Endometrial microvascular endothelial cells (primary cell): ENCODE measurements around the gene DESI1. TPM values are rescaled to one million over a fixed set of nuclear protein-coding genes. Genes with fewer than 3 reads are reported as not detected.
"Not testable (repeated sequence)": the region's sequence is repeated elsewhere in the genome, so short reads cannot be mapped to it uniquely, and the experiment has no call there.

Experiments
- in situ Hi-C: cut with HindIII; loops from 2 replicates; pipeline ENCODE4 v1.10.0; 2017; ENCODE audit warnings: low sequenced_read_pairs, low pct_unique_long_range_greater_than_20kb; ENCODE audit errors: inconsistent ontology term
- total RNA-seq: library from RNA; depleted of rRNA; stranded (reverse); fragments of >200 nt; gene quantifications from one replicate; pipeline ENCODE4 v1.2.3, GENCODE V29; 2015; ENCODE audit errors: inconsistent ontology term

Gene DESI1
- 52.3 TPM for total RNA-seq

GRCh38 chr22:41620589-41621098 lies at the start of gene DESI1:
DESI1 (minus strand) TSS chr22:41621043; CDS start chr22:41620839, 204 bp downstream.
- in situ Hi-C loops = no loop called here

- in situ Hi-C loops = no loop called here
These were observed 48.4 kb upstream of the DESI1 start for GRCh38 chr22:41668971-41669911.

GRCh38 chr22:41664951-41665350 lies 44.1 kb upstream of the DESI1 start:
- in situ Hi-C loops = no loop called here

GRCh38 chr22:41664490-41664889 lies 43.6 kb upstream of the DESI1 start:
- in situ Hi-C loops = no loop called here

- in situ Hi-C loops = not testable (repeated sequence)
These were observed 42.8 kb upstream of the DESI1 start for GRCh38 chr22:41663594-41663993.

GRCh38 chr22:41661713-41662112 lies 40.9 kb upstream of the DESI1 start:
- in situ Hi-C loops = no loop called here

GRCh38 chr22:41661088-41661487 lies 40.2 kb upstream of the DESI1 start:
- in situ Hi-C loops = no loop called here

GRCh38 chr22:41660416-41660815 lies 39.6 kb upstream of the DESI1 start:
- in situ Hi-C loops = no loop called here

GRCh38 chr22:41659941-41660340 lies 39.1 kb upstream of the DESI1 start:
- in situ Hi-C loops = no loop called here

GRCh38 chr22:41658869-41659268 lies 38.0 kb upstream of the DESI1 start:
- in situ Hi-C loops = no loop called here

- in situ Hi-C loops = no loop called here
These were observed 36.9 kb upstream of the DESI1 start for GRCh38 chr22:41657709-41658108.

- in situ Hi-C loops = no loop called here
These were observed 35.7 kb upstream of the DESI1 start for GRCh38 chr22:41656556-41656955.

- in situ Hi-C loops = no loop called here
These were observed 33.5 kb upstream of the DESI1 start for GRCh38 chr22:41654322-41654721.

- in situ Hi-C loops = no loop called here
These were observed 30.0 kb upstream of the DESI1 start for GRCh38 chr22:41650821-41651220.

- in situ Hi-C loops = no loop called here
These were observed 29.4 kb upstream of the DESI1 start for GRCh38 chr22:41650229-41650628.

GRCh38 chr22:41648432-41648831 lies 27.6 kb upstream of the DESI1 start:
- in situ Hi-C loops = no loop called here

- in situ Hi-C loops = no loop called here
These were observed 26.9 kb upstream of the DESI1 start for GRCh38 chr22:41647771-41648170.

GRCh38 chr22:41642331-41643110 lies 21.7 kb upstream of the DESI1 start:
- in situ Hi-C loops = no loop called here

GRCh38 chr22:41641854-41642253 lies 21.0 kb upstream of the DESI1 start:
- in situ Hi-C loops = no loop called here

GRCh38 chr22:41638748-41639147 lies 17.9 kb upstream of the DESI1 start:
- in situ Hi-C loops = no loop called here
